GM12878 (cell line): ENCODE data around the gene CREB3L4. TPM values are rescaled to one million over a fixed set of nuclear protein-coding genes. Genes with fewer than 3 reads are reported as not detected.

Experiments
- ATAC-seq: fragments of 200-7000 bp; cut with Tn5 transposase; 3 replicates; pipeline ENCODE4 v1.9.1; 2020; ENCODE audit warnings: mild to moderate bottlenecking, moderate library complexity
- BruUV-seq: library from RNA; stranded (reverse); fragments of 400-500 nt; replicated peaks from 2 replicates; lab custom pipeline; 2021; lab: Mats Ljungman, UMichigan
- CTCF ChIA-PET: fragments of 300-600 bp; sonication (Branson Sonifier 250); formaldehyde crosslinking; extraction: SDS; loops from one replicate; lab custom pipeline; 2021; ENCODE audit warnings: inconsistent platforms; lab: Yijun Ruan, JAX
- POLR2A ChIA-PET: fragments of 350-600 bp; formaldehyde crosslinking; extraction: SDS; loops from one replicate; lab custom pipeline; 2021; ENCODE audit warnings: inconsistent platforms; lab: Charles Lee
- RAD21 ChIA-PET: fragments of 300-600 bp; sonication (Branson Sonifier 250); formaldehyde crosslinking; loops from one replicate; lab custom pipeline; 2023; ENCODE audit warnings: antibody characterized with exemption; ENCODE audit not compliant: unreplicated experiment; lab: Charles Lee
- SMC1A ChIA-PET: fragments of 300-600 bp; sonication (Branson Sonifier 250); formaldehyde crosslinking; loops from one replicate; lab custom pipeline; 2023; ENCODE audit not compliant: unreplicated experiment, uncharacterized antibody; lab: Charles Lee
- DNase-seq: peaks from one replicate; pipeline ENCODE4 v3.0.0-alpha.2; 2011; ENCODE audit warnings: low read depth, low spot score
- FAIRE-seq: peaks from 3 replicates; lab custom pipeline; 2011; peaks lifted over from hg19 to GRCh38; lab: Jason Lieb, UNC
- H2AFZ ChIP-seq: 2 replicates; pipeline ENCODE4 v1.6.0; 2011; ENCODE audit warnings: low read depth, low read length, control low read depth; ENCODE audit not compliant: control insufficient read depth
- H3K27ac ChIP-seq: 2 replicates; pipeline ENCODE4 v1.5.1; 2011; ENCODE audit warnings: control low read depth; ENCODE audit not compliant: control insufficient read depth, insufficient read depth
- H3K27me3 ChIP-seq, 2 experiments: replicated peaks in 1 of 2; 2 replicates each; pipeline versions ENCODE4 v1.6.0 to v1.6.1; 2011; ENCODE audit warnings: low read length in 1 of 2; ENCODE audit not compliant: control insufficient read depth in 2 of 2, insufficient read depth in 2 of 2
- H3K36me3 ChIP-seq, 2 experiments: 2 replicates each; pipeline ENCODE4 v1.5.1; 2011; ENCODE audit warnings: low read length in 1 of 2; ENCODE audit not compliant: control insufficient read depth in 2 of 2, insufficient read depth in 2 of 2
- H3K4me1 ChIP-seq: 2 replicates; pipeline ENCODE4 v1.6.1; 2011; ENCODE audit warnings: mild to moderate bottlenecking, low read length, moderate library complexity, mixed read lengths; ENCODE audit not compliant: control insufficient read depth, insufficient read depth
- H3K4me2 ChIP-seq: 2 replicates; pipeline ENCODE4 v1.6.0; 2011; ENCODE audit warnings: control low read depth; ENCODE audit not compliant: control insufficient read depth, insufficient read depth
- H3K4me3 ChIP-seq: fragments of 200-600 bp; sonication (generic); 2 replicates; pipeline ENCODE4 v1.5.1; 2016
- H3K79me2 ChIP-seq: 2 replicates; pipeline ENCODE4 v1.6.0; 2011; ENCODE audit warnings: low read length; ENCODE audit not compliant: control insufficient read depth, insufficient read depth
- H3K9ac ChIP-seq: 2 replicates; pipeline ENCODE4 v1.8.0; 2011; ENCODE audit warnings: low read length, control low read depth, mixed read lengths; ENCODE audit not compliant: control insufficient read depth, insufficient read depth
- H3K9me3 ChIP-seq: replicated peaks from 3 replicates; pipeline ENCODE4 v1.5.1; 2011; ENCODE audit warnings: mild to moderate bottlenecking, low read length; ENCODE audit not compliant: control insufficient read depth, insufficient read depth
- H4K20me1 ChIP-seq: 2 replicates; pipeline ENCODE4 v1.6.0; 2011; ENCODE audit not compliant: control insufficient read depth, insufficient read depth
- ATF2 ChIP-seq: IDR thresholded peaks from 2 replicates; pipeline ENCODE4 v1.6.1; 2012; ENCODE audit warnings: low read length, inconsistent platforms
- BHLHE40 ChIP-seq, 2 experiments: fragments of 450-650 bp in 1 of 2; IDR thresholded peaks; 2 replicates each; pipeline ENCODE4 v1.6.1; 2011 to 2017; ENCODE audit warnings: low read depth in 2 of 2, borderline replicate concordance in 1 of 2, improper control_type of control experiment in 1 of 2, low read length in 1 of 2, mild to moderate bottlenecking in 1 of 2
- ELK1 ChIP-seq: IDR thresholded peaks from 2 replicates; pipeline ENCODE4 v1.6.1; 2012; ENCODE audit warnings: low read depth, low read length, improper control_type of control experiment
- POLR2AphosphoS2 ChIP-seq: IDR thresholded peaks from 2 replicates; pipeline ENCODE4 v1.6.1; 2011; ENCODE audit warnings: low read depth, mild to moderate bottlenecking, low read length, improper control_type of control experiment, moderate library complexity
- SMAD1 ChIP-seq: fragments of 450-650 bp; IDR thresholded peaks from 2 replicates; pipeline ENCODE4 v1.6.1; 2018; ENCODE audit warnings: mild to moderate bottlenecking, low read depth; ENCODE audit not compliant: partially characterized antibody
- STAT1 ChIP-seq: fragments of 450-650 bp; conservative IDR thresholded peaks from 2 replicates; pipeline ENCODE4 v1.6.1; 2014; ENCODE audit warnings: antibody characterized with exemption, mild to moderate bottlenecking
- TCF3 ChIP-seq: IDR thresholded peaks from 2 replicates; pipeline ENCODE4 v1.6.1; 2012; ENCODE audit warnings: low read depth, mild to moderate bottlenecking, low read length, borderline replicate concordance; ENCODE audit not compliant: insufficient read depth
- TCF7 ChIP-seq: IDR thresholded peaks from 2 replicates; pipeline ENCODE4 v1.6.1; 2014; ENCODE audit warnings: antibody characterized with exemption, borderline replicate concordance
- WGBS: methylation state at CpG from one replicate; pipeline ENCODE4 v1.1.6; 2016; ENCODE audit warnings: low lambda C conversion rate; ENCODE audit not compliant: insufficient replicate concordance, insufficient coverage; ENCODE audit errors: missing lambda C conversion rate; 5-methylcytosine and 5-hydroxymethylcytosine counted together
- in situ Hi-C: fragments of 300-500 bp; cut with MboI; formaldehyde crosslinking; loops from 9 replicates; pipeline ENCODE4 v1.14.3; 2018; ENCODE audit warnings: mixed read lengths
- intact Hi-C: fragments of 100-400 bp; cut with micrococcal nuclease; formaldehyde crosslinking; loops from one replicate; pipeline ENCODE4 v1.14.2; 2022; ENCODE audit not compliant: unreplicated experiment
- polyA plus RNA-seq, 11 experiments: library from polyadenylated mRNA; depleted of rRNA in 4 of 11; unstranded in 6 of 11; stranded (reverse) in 5 of 11; fragments of >200 nt; fragmentation: Nextera tagmentation in 4 of 11; fragmentation: Illumina TruSeq in 1 of 11; extraction: Ambion mirVana in 4 of 11; extraction: Trizol in 1 of 11; gene quantifications; 1 replicate in 1 of 11; 2 replicates in 10 of 11; pipeline versions ENCODE4 v1.2.1 to v1.2.3, GENCODE V29; 2011 to 2016; ENCODE audit warnings: inconsistent platforms in 2 of 11, missing spikeins in 2 of 11, low read depth in 1 of 11
- total RNA-seq, 4 experiments: library from RNA; depleted of rRNA in 3 of 4; stranded (reverse); fragments of >200 nt in 3 of 4; fragmentation: Illumina TruSeq in 1 of 4; extraction: Trizol in 1 of 4; gene quantifications; 2 replicates each; pipeline versions ENCODE4 v1.2.1 to v1.2.3, GENCODE V29; 2013 to 2021

Gene CREB3L4
- total and polyA plus RNA-seq, 10 of the 15 experiments (the other 5 are each of a cell fraction or from before 2014, with no cell fraction given) = 9.7 to 14.0 (median 12.1) TPM

- Histone ChIP-seq H3K4me2 (no peak overlapping the region), H2AFZ (no peak overlapping the region), H3K36me3 (peaks cover 33 to 38% of the 10 kb centered on the region in 2 experiments; a peak in 3 of 4 replicates), H3K79me2 (peaks cover 39% of the 10 kb centered on the region), H3K4me3 (no peak overlapping the region), H3K9me3 (no peaks in the 10 kb centered on the region), H3K4me1 (peaks cover 15% of the 10 kb centered on the region), H3K27me3 (no peaks in the 10 kb centered on the region), H3K9ac (no peak overlapping the region), H3K27ac (no peak overlapping the region), H4K20me1 (peaks cover 12% of the 10 kb centered on the region; the same call in 1 of the 2 replicates)
- TF ChIP-seq BHLHE40 (IDR thresholded peaks at IDR 0.05; ENCODE audit: borderline replicate concordance in 1 of 2, low read depth in 2 of 2, low read length in 1 of 2) = no peak
- no peak for TF ChIP-seq SMAD1
- TF ChIP-seq ELK1 = no peak
- no peak for TF ChIP-seq POLR2AphosphoS2
- TF ChIP-seq TCF7 = no peak
- no peak for TF ChIP-seq TCF3
- TF ChIP-seq STAT1 = no peak
- TF ChIP-seq ATF2 = no peak
- ATAC-seq (no peak), FAIRE-seq (no peak), DNase-seq (no peak)
- intact Hi-C loops (no loop called here), in situ Hi-C loops (no loop called here)
- WGBS = 73% methylated on average over 2 of the region's 2 CpGs
- ChIA-PET RAD21 (no interaction called here), CTCF (interaction anchor here (1.7 kb wide), 1 partner anchor 22 kb away, joined by 3 read pairs; no protein-coding TSS in a partner anchor), SMC1A (no interaction called here), POLR2A (no interaction called here)
- no TSS peak for BruUV-seq
These were observed 15.9 kb upstream of the CREB3L4 start for GRCh38 chr1:153951801-153952200.
